Pons (tissue), 1 donor: ENCODE data around the gene SLC25A52.
A peak's percentile ranks its signal among the peaks of the same experiment; 100 is the strongest.
"Not testable (repeated sequence)": the region's sequence is repeated elsewhere in the genome, so short reads cannot be mapped to it uniquely, and the experiment has no call there.

Experiments
- DNase-seq: peaks from one replicate; pipeline ENCODE4 v3.0.0-alpha.2; 2016; ENCODE audit warnings: low spot score

Gene SLC25A52

DNA sequence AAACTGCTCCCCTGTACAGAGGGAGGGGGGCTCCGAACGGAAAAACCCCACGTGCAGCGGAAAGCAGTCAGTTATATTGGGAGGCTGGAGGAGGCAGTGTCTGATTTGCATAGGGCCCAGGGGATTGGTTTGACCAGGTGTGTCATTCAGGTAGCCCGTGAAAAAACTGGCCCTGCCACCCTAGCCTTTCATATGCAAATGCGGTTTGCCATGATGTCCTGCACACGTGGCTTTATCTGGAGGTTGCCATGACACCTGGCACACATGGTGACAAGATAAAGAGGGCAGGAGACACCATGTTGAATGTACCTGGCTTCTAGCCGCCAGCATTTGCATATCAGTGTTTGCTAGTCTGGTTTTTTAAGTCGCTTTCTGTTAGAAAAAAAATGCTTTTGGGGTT lies 20.5 kb downstream of the SLC25A52 start:
- no peak for DNase-seq

DNA sequence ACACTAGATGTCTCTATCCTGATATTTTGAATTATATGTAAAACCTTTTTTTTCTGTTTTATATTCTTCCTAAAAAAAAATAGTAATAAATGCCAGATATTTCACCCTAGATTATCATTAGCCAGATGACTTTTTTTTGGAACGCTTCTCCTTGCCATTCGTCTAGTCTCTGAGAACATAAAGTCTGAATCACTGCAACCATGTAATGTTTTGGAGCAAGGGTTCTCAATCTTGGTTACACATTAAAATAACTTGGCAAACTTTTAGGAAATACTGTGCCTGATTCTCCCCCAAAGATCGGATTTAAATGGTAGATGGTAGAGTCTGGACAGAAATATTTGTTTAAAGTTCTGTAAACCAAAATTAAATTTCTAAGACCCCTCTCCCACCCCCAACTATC lies 21.0 kb downstream of the SLC25A52 start:
- DNase-seq, result no peak

DNA sequence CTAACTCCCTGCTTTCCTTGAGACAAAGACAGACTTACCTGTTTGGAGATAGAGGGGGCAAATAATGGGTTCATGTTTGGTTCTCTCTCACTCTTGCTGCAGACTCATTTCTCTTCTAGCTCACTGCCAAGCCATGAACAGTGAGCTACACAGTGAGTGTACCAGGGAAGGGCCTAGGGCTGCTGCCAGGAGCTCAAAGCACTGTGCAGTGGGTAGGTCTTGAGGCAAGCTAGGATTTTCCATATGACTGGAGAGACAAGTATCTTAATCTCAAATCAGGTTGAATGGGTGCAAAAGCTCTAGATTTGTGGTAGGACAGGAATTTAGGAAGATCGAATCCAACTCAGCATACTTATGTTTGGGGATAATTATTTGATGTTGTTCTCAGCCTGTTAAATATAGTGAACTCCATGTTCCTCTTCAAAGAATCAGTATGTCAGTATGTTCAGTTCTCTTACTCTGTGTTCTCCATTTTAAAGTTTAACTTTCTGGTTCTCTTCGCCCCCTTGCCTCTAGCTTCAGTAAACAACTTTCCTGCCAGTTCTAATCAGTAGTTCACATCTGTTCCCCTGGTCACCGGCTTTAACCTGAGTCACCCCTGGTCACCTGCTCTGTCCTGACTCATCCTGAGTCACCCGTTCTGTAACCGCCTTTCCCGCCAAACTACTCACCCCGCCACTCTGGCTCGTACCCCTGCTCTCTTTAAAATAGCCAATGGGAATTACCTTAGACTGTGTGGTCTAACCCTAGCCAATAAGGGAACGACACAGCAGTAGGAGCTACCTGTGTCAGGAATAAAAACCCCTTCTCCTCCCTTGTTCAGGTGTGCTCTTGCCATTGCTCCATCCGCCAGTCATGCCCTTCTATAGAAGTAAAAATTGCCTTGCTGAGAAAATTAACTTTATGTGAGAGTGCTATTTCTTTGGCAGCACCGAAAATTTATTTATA lies 21.9 kb downstream of the SLC25A52 start:
- no peak for DNase-seq

DNA sequence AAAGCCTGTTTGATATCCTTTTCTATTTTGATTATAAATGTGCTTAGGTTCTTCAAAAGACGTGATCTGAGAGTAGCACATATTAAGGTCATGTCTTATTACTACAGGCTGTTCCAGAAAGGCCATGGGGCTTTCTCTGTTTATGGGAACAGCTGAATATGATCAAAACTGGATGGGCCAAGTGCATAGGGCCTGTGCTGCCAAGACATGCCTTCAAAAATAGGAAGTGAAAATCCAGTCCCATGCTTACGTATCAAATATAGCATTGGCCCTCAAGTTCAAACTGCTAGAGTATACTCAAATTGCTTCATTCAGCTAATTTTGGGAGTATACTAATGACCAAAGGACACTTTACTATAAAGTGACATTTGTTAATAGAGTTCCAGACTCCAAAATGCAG lies 24.1 kb downstream of the SLC25A52 start:
- peak; percentile 22 for DNase-seq

DNA sequence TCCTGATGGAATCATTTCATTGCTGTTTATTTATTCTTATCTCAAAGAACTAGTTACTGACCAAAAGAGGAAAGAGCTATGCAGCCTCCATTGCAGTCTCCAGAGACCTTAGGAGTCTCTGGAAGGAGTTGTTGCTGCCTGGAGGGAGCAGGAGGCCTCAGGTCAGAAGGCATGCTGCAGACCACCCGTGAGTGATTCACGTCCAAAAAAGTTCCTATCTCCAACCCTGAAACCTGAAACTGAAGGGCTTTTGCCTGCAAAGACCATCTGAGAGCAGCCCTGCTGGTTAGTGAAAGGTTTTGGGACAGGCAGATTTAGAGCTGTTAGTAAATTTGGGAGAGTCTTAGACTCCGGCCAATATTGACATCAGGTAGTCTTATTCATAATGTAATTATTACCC lies 29.1 kb downstream of the SLC25A52 start:
- DNase-seq, result no peak

DNA sequence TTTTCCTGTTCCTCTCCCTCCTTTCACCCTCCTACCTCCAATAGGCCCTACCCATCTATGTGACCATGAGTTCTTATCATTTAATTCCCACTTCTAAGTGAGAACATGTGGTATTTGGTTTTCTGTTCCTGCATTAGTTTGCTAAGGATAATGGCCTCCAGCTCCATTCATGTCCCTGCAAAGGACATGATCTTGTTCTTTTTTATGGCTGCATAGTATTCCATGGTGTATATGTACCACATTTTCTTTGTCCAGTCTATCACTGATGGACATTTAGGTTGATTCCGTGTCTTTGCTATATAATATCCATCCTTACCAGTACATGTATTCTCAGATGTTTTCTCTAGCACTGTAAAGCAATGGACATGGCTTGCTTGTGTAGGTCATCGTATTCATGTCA lies 31.5 kb downstream of the SLC25A52 start:
- not testable (repeated sequence) for DNase-seq

DNA sequence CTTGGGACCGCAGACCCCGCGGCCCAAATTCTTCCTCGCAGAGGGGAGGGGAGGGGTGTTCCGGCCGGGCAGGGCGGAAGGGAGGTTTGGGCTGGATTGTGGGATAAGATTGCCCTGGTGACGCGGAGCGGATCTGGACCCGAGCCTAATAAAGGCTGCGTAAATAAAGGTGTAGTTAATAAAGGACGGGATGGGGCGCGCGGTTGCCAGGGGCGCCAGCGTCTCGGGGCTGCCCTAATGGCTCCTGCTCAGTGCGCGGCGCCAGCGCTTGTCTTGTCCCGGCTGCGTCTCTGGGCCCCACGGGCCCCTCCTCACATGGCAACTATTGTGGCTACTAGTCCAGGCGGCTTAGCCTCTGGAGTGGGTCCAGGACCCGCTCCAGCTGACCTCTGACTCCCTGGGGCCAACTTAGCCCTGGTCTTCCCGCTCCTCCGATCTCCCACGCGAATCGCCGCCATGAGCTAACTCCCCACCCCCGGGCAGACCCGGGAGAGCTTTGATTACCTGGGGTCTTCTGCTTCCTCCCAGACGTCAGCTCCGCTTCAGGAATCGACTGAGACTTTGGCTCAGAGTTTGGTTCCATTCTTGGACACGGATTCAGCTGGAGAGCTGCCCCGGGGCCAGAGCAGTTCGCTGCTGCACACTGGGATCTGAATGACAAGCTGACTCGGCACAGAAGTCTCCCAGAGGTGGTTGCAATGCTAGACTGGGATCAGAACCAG lies 36.5 kb downstream of the SLC25A52 start:
- no peak for DNase-seq

DNA sequence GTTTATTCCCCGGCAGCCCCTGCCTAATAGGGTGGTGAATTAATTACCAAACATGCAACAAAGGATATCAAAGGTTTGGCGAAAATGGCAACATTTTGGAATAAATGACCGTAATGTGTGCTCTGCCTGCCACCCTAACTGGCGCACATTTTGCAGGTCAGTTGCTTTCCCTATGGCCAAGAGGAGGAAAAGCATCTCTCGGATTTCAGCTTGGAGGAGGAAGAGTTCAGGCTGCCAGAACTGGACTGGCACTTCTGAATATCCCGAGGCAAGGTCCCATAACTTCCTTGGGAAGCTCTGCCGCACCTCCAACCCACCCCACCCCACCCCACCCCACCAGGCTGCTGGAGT lies 37.1 kb downstream of the SLC25A52 start:
- no peak for DNase-seq

DNA sequence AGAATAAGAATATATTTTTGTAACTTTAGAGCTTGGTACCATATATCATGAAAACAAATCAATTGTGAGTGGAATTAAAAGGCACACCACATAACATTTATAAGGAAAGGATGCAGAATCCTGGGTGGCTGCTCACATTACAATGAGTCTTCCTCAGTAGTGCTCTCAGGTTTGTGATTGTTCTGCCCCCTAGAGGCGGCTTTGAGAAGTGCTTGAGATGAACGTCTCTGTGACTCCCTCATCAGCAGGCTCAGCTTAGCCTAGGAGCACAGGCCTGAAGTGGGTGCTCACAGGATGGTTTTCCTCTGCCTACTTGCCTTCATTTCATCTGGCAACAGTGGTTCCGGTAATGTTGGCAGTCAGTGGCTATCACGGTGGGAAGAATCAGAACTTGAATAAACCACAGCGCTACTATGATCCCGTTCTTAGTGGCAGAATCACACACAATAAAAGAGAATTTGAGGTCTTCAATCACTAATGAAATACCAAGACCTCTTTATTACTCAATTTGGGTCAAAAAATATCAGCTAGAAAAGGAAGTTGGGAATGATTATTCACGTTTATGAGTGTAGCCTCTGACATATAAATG lies 38.2 kb downstream of the SLC25A52 start:
- DNase-seq, result peak; percentile 89

DNA sequence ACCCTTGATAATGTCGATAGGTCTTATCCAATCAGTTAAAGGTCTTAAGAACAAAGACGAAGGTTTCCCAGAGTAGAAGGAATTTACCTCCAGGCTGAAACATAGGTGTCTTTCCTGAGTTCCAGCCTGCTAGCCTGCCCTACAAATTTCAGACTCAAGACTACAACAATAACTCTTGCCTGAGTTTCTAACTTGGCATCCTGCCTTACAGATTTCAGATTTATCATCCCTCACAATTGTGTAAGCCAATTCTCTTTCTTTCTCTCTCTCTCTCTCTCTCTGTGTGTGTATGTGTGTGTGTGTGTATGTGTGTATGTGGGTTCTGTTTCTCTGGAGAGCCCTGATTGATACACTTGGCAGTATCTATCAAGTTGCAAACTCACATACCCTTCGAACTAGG lies 39.1 kb downstream of the SLC25A52 start:
- no peak for DNase-seq

DNA sequence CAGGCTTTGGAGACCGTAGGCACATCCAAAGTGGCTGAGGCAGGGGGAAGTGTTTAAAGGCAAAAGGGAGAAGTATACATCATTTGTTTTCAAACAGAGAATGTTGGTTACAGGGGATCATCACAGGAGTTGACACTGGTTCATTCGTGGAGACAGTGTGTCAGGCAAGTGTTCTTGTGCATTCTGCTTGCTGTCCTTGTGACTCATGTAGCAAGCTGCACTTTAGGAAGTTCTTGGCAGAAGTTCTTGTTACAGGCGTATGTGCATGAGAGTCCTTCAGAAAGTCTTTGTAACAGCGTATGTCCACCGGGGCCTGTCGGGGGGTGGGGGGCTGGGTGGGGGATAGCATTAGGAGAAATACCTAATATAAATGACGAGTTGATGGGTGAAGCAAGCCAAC lies 39.8 kb downstream of the SLC25A52 start:
- DNase-seq, result no peak

DNA sequence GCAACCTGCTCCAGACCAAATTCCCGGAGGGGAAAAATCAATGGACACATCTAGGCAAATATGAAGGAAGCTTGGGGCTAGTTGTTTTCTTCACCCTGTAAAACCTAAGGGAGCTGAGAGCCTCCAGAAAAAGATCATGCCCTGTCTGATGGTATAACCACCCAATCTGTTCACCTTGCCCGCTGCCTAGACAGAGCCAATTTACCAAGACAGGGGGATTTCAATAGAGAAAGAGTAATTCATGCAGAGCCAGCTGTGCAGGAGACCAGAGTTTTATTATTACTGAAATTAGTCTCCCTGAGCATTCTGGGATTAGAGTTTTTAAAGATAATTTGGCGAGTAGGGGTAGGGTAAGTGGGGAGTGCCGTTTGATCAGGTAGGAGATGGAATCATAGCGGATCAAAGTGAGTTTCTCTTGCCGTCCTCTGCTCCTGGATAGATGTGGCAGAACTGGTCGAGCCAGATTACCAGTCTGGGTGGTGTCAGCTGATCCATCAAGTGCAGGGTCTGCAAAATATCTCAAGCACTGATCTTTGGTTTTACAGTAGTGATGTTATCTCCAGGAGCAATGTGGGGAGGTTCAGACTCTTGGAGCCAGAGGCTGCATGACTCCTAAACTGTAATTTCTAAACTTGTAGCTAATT lies 41.2 kb downstream of the SLC25A52 start:
- no peak for DNase-seq

DNA sequence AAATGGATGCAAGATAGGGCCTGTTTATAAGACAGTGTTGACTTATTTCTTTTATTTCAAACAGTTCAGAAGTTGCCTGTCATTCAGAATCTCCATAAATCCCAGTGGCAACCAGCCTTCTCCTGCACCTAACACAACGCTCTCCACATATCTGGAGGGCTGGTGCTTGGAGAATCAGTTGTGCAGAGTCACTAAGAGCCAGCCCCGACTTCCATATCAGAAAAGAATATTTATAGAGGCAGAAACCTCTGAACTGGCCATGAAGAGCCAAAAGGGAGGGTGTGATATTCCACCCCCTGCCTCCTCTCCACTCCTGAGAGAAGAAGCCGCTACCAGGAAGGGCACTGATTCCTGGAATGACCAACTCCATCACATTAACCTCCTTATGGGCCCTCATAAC lies 42.3 kb downstream of the SLC25A52 start:
- no peak for DNase-seq

DNA sequence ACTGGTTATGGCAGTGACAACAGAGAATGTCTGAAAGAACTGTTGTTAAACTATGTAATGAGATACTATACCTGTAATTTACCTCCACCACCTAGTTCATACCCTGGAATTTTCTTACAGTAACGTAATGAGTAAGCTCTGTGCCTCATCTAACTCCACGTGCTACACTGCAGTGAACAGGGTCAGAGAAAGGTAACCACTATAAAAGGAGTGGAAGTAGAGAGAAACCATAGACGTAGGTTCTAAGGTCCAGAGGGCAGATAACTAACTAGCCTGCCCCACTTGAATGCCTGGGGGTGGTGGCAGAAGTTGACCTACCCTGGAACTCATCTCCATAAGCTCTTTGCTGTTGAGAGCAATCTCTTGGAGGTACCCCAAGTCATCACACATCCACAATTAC lies 44.3 kb downstream of the SLC25A52 start:
- DNase-seq, result no peak

DNA sequence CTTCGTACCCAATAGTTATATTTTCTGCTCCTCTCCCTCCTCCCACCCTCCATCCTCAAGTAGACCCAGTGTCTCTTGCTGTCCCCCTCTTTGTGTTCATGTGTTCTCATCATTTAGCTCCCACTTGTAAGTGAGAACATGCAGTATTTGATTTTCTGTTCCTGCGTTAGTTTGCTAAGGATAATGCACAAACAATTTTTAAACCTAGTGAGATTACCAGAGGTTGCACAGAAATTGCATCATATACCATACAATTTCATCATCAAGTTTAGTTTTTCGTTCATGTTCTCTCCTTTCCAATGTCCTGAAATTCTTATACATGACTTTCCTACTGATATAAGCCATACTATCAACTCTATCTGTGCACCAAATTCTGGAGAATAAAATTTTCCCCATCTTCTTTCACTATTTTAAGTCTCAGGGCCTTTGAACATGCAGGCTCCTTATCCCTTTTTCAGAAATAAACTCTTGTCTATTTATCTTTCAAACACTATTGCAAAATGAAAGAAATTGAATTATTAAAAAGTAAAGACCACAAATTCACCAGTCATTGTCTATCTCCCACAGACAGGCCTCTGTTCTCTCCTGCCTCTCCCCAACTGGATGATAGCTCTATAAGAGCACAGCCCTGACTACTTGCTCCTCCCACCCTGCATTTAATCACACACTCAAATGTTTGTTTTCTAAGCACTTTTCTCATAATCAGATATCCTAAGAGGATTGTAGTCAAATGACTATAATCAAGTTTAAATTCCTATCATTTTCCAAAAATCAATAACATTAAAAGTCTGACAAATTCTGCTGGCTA lies 49.1 kb downstream of the SLC25A52 start:
- DNase-seq, result no peak

DNA sequence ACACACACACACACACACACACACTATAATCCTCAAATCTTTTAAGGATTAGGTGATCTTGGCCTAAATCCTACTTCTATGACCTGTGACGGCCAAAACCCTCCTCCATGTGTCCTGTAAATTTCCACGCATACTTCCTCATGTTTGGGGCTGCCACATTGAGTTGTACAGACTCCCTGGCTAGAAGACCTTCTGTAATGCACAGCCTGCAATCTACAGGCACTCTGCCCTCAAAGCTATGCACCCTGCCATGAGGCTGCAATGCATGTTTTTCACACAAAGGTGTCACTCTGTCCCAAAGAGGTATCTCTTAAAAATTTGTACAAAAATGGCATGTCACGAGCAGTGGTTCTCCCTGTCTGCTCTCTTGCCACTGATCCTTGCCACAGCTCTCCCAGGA lies 49.9 kb downstream of the SLC25A52 start:
- DNase-seq, result no peak
